T-helper 1 cell treated with Interleukin-12 subunit alpha and Interleukin-12 subunit beta and Interleukin-4 antibody, amounts not matched to agents 30 ng/mL and 1 ng/mL, for 36 hours (primary cell): ENCODE measurements around the gene ZEB2. TPM values are rescaled to one million over a fixed set of nuclear protein-coding genes. Genes with fewer than 3 reads are reported as not detected.

ENCODE experiments used
- intact Hi-C: fragments of 100-400 bp; cut with micrococcal nuclease; formaldehyde crosslinking; loops from one replicate; pipeline ENCODE4 v1.15.1; 2024
- total RNA-seq: library from RNA; stranded (reverse); gene quantifications from 2 replicates; pipeline ENCODE4 v1.2.3, GENCODE V29; 2022

The ZEB2 gene
- total RNA-seq, 1 donor from 2014 or later: 9.6 TPM

GRCh38 chr2:144529841-144530240 lies 9.9 kb upstream of the ZEB2 start:
- intact Hi-C loops: no loop called here

- intact Hi-C loops: no loop called here
Observed at GRCh38 chr2:144528108-144528507, 8.2 kb upstream of the ZEB2 start.

- intact Hi-C loops: no loop called here
Observed at GRCh38 chr2:144526831-144527230, 6.9 kb upstream of the ZEB2 start.

GRCh38 chr2:144524118-144525009 lies 4.4 kb upstream of the ZEB2 start:
- intact Hi-C loops: no loop called here

- intact Hi-C loops: no loop called here
Observed at GRCh38 chr2:144523596-144524117, 3.7 kb upstream of the ZEB2 start.

GRCh38 chr2:144522897-144523595 lies 3.1 kb upstream of the ZEB2 start:
- intact Hi-C loops: no loop called here

GRCh38 chr2:144522176-144522896 lies 2.4 kb upstream of the ZEB2 start:
- intact Hi-C loops: no loop called here

GRCh38 chr2:144521686-144522085 lies 1.8 kb upstream of the ZEB2 start:
- intact Hi-C loops: no loop called here

GRCh38 chr2:144520756-144521487 lies 1.0 kb upstream of the ZEB2 start:
- intact Hi-C loops: no loop called here

GRCh38 chr2:144519597-144519933 lies 354 bp downstream of the ZEB2 start:
- intact Hi-C loops: loop anchor here (2.0 to 5.0 kb wide), 6 partner anchors 29 to 1392 kb away; partner anchors contain the start of gene ARHGAP15

- intact Hi-C loops: loop anchor here (1.0 to 5.0 kb wide), 7 partner anchors 30 to 1392 kb away; partner anchors contain the start of gene ARHGAP15
Observed at GRCh38 chr2:144518748-144519596, 947 bp downstream of the ZEB2 start.

GRCh38 chr2:144517866-144518747 lies 1.8 kb downstream of the ZEB2 start:
- intact Hi-C loops: loop anchor here (1.0 to 5.0 kb wide), 14 partner anchors 31 to 1483 kb away; partner anchors contain the start of gene ARHGAP15

GRCh38 chr2:144516981-144517865 lies 2.7 kb downstream of the ZEB2 start:
- intact Hi-C loops: loop anchor here (1.0 to 5.0 kb wide), 12 partner anchors 60 to 1482 kb away; partner anchors contain the start of gene ARHGAP15

GRCh38 chr2:144516411-144516980 lies 3.4 kb downstream of the ZEB2 start:
- intact Hi-C loops: loop anchor here (2.0 to 5.0 kb wide), 9 partner anchors 59 to 1482 kb away; partner anchors contain the start of gene ARHGAP15

- intact Hi-C loops: loop anchor here (2.0 to 5.0 kb wide), 9 partner anchors 59 to 1481 kb away; partner anchors contain the start of gene ARHGAP15
Observed at GRCh38 chr2:144515696-144516410, 4.1 kb downstream of the ZEB2 start.

- intact Hi-C loops: loop anchor here (5.0 kb wide), 5 partner anchors 58 to 1388 kb away; partner anchors contain the start of gene ARHGAP15
Observed at GRCh38 chr2:144515099-144515695, 4.7 kb downstream of the ZEB2 start.
